NCI-H774 (cell line): ENCODE results near the gene TLK1.
"Not testable (repeated sequence)": the region's sequence is repeated elsewhere in the genome, so short reads cannot be mapped to it uniquely, and the experiment has no call there.

ENCODE experiments used
- DNase-seq: peaks from one replicate; lab custom pipeline; 2025; lab: John Stamatoyannopoulos, UW

TLK1 gene

DNA sequence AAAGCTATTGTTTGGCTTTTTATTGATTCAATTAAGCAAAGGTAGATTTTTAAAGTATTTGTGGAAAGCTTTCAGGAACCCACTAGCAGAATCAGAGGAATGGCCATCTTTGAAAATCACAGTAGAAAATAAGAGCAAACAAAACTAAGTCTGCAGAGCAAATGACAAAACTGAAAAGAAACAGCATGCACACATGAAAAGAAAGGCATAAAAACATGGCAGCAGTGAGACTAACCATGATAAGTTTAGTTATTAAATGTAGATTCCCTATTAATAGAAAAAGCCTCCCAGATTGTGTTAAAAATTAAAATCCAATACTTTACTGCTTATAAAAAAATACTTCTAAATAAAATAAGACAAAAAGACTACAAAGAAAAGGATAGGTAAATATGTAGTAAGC lies 9.1 kb upstream of the TLK1 start:
- no peak for DNase-seq

DNA sequence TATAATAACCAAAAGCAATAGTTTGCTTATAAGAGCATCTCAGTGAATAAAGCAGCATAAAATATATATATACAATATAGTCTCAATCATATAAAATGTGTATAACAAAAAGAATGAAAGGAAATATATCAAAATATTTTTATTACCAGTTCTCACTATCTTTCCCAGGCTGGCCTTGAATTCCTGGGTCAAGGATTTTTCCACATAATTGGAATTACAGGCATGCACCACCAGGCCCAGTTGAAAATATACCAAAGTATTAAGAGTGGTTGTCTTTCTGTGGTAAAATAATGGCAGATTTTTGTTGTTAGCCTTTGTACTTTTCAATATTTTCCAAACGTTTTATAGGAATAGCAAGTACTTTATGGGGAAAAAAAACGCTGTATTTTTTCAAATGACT lies 8.6 kb upstream of the TLK1 start:
- DNase-seq: no peak

DNA sequence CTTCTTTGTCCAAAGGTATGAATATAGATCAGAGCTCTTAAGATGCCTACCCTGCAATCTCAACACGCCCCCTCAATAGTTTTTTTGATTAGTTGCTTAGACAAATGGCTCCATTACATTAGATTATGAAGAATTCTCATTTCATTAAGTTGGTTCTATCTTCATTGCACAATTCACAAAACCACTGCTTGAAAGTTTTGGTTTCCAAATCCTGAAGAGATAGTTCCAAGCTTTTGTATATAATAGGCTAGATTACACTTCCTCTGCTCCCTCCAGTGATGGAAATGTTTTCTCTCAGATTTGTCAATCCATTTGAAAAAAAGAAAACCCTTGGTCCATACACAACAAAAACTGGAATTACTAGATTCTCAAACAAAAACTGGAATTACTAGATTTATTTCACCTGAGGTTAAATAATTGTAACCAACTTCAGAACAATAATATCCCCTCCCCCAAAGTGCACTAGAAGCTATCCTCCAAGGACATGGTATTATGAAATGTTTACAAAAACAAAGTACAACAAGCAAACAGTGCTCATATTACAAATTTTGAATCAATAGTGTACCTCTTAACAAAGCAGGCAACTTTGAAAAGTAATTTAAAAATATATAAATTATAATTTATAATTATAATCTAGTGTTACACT lies 6.8 kb upstream of the TLK1 start:
- no peak for DNase-seq

- no peak for DNase-seq
Measured at GRCh38 chr2:171166328-171166983, 5.8 kb upstream of the TLK1 start.

DNA sequence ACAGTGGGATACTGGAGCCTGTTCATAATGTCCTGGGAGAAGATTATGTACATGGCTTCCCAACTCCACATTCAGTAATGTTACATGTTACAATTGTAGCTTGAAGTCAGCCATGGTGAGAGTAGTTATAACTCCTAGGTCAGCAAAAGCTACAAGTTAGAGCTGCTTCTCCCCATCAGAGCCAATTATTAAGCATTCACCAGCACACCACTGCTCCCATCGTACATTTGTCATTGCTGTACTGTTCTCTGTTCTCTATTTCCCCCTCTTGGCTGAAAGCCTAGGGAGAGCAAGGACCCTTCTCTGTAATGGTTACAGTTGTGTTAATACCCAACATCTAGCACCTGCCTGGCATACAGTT lies 5.3 kb upstream of the TLK1 start:
- no peak for DNase-seq

- DNase-seq: no peak
Measured at GRCh38 chr2:171163261-171163660, 2.6 kb upstream of the TLK1 start.

- DNase-seq: not testable (repeated sequence)
Measured at GRCh38 chr2:171162522-171163197, 2.0 kb upstream of the TLK1 start.

- DNase-seq: peak; percentile 78
Measured at GRCh38 chr2:171160956-171161740, 455 bp upstream of the TLK1 start.

DNA sequence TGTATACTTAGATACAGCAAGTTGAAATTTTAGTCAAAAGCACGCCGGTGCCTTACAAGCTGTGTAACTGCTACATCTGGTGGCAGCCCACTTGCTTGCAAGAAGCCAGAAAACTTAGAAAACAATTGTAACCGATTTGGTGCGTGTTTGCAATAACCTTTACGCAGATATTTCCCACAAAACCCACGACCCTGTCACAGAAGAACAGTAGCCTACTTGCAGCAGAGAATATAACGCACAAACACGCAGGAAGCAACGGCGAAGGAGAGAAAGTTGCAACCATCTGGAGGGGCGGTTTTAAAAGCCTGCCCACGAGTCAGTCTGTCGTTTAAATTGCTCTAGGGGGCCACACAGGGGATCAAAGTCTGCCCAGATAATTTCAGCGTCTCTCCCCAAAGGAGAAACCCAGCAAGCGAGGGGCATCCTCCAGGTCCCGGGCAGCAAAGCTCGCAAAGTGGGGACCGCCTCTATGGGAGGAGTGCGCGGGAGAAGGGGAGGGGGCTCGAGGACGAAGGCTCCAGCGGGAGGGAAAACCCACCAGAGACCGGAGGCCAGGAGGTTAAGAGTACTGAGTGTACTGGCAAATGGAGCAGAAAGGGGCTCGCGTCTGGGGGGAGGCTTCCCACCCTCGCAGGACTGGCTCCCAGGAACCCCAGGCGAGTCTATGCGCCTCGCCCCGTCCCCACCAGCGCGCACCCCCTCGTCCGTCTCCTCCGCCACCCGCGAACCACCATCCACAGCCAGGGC lies 1.1 kb downstream of the TLK1 start:
- DNase-seq: peak; percentile 16

GRCh38 chr2:171158790-171159371 lies 1.8 kb downstream of the TLK1 start:
- no peak for DNase-seq

GRCh38 chr2:171158036-171158789 lies 2.5 kb downstream of the TLK1 start:
- no peak for DNase-seq

DNA sequence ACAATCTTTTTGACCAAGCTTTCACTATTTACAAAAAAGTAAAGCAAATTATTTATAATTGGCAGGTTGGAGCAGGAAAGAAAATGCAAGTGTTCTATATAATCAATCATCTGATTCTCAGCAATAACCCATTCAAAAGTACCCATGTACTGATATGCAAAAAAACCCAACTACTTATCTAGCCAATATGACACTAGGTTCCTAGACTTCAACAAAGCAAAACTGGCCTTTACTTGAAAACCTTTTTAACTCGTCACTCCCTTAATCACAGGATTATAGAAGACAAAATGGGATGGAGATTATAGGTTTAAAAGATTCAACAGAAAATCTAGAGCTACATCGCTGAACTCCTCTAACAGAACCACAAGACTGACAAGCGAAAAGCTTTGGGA lies 3.6 kb downstream of the TLK1 start:
- no peak for DNase-seq

DNA sequence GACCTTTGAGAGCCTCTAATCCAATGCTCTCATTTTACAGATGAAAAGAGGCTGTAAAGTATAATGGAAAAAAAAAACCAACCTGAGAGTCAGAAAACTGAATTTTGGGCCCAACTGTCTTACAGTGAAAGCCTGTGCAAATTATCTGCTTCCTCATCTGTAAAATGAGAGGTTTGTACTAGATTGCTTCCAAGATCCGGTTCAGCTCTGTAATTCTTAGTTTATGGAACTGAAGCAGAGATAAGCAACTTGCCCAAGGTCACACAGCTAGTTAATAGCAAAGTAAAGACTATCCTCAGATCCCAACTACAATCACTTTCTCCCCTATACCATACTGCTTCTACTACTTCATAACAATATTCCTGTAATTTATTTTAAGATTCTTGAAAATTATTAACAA lies 6.3 kb downstream of the TLK1 start:
- no peak for DNase-seq

GRCh38 chr2:171150694-171151285 lies 9.9 kb downstream of the TLK1 start:
- no peak for DNase-seq

DNA sequence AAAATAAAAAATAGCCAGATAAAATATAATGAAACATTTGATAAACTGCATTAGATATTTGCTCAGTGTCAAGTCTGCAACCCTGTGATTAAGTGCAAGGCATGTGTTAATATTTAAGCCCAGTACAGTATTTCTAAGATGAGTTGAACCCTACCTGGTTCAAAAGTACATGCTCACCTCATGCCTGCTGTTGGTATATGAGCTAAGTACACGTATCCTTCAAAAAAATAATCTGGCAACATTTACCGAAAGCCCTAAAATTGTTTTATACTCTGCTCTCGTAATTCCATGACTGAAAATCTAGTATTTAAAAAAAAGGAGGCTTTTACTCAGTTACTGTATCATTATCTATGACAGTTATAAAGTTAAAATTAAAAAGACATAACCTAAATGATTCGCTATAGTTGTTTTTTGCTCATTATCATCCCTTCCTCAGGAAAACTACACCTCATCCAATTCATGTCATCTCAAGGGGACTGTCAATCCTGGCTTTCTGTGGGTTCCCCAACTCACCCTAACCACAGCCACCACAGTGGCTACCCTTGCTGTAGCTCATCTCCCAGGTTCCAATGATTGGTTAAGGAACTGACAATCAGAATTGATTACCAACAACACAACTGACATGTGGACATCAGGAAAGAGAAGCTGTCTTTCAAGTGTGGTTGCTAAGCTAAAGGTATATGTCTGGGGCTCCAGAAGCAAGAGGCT lies 10.6 kb downstream of the TLK1 start:
- DNase-seq: no peak

- DNase-seq: no peak
Measured at GRCh38 chr2:171149171-171149938, 11.3 kb downstream of the TLK1 start.

- no peak for DNase-seq
Measured at GRCh38 chr2:171147081-171147480, 13.6 kb downstream of the TLK1 start.

GRCh38 chr2:171146633-171147032 lies 14.1 kb downstream of the TLK1 start:
- no peak for DNase-seq

DNA sequence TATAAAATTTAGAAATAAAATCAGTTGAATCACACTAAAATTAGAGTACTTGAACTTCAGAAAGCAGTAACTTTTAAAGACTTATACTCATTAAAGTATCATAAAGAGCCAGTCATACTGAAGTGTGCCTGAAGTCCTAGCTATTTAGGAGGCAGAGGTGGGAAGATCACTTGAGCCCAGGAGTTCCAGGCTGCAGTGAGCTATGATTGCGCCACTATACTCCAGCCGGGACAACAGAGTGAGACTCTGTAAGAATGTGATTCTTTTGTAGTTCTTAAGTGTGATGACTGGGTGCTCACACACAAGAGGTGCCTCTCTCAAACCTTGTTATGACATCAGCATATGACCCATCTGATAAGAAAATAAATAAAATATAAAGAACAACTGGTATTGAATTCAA lies 14.6 kb downstream of the TLK1 start:
- no peak for DNase-seq
